HUES64 (cell line): ENCODE measurements around the gene PGD.
A peak's percentile ranks its signal among the peaks of the same experiment; 100 is the strongest.
"Not testable (repeated sequence)": the region's sequence is repeated elsewhere in the genome, so short reads cannot be mapped to it uniquely, and the experiment has no call there.

ENCODE experiments used
- H3K27ac ChIP-seq: 2 replicates; pipeline ENCODE4 v1.7.0; 2013; ENCODE audit warnings: low read depth, low read length, inconsistent platforms
- H3K27me3 ChIP-seq: 2 replicates; pipeline ENCODE4 v1.6.1; 2013; ENCODE audit warnings: mild to moderate bottlenecking, low read length; ENCODE audit not compliant: insufficient read depth
- H3K36me3 ChIP-seq: 2 replicates; pipeline ENCODE4 v1.6.1; 2013; ENCODE audit warnings: mild to moderate bottlenecking, low read length; ENCODE audit not compliant: insufficient read depth
- H3K4me1 ChIP-seq: 2 replicates; pipeline ENCODE4 v1.6.1; 2013; ENCODE audit warnings: mild to moderate bottlenecking, low read length, moderate library complexity; ENCODE audit not compliant: insufficient read depth
- H3K4me3 ChIP-seq: 2 replicates; pipeline ENCODE4 v1.5.1; 2013; ENCODE audit warnings: mild to moderate bottlenecking, low read length, moderate library complexity
- H3K9ac ChIP-seq: 2 replicates; pipeline ENCODE4 v1.6.1; 2013; ENCODE audit warnings: mild to moderate bottlenecking, low read depth, low read length
- H3K9me3 ChIP-seq: 2 replicates; pipeline ENCODE4 v1.6.1; 2013; ENCODE audit warnings: low read depth, low read length; ENCODE audit not compliant: insufficient read depth
- WGBS: fragments of 150-250, 120-280 bp; methylation state at CpG from one replicate; pipeline ENCODE4 v1.1.7; 2013; ENCODE audit warnings: missing lambda C conversion rate; 5-methylcytosine and 5-hydroxymethylcytosine counted together

Gene PGD

DNA sequence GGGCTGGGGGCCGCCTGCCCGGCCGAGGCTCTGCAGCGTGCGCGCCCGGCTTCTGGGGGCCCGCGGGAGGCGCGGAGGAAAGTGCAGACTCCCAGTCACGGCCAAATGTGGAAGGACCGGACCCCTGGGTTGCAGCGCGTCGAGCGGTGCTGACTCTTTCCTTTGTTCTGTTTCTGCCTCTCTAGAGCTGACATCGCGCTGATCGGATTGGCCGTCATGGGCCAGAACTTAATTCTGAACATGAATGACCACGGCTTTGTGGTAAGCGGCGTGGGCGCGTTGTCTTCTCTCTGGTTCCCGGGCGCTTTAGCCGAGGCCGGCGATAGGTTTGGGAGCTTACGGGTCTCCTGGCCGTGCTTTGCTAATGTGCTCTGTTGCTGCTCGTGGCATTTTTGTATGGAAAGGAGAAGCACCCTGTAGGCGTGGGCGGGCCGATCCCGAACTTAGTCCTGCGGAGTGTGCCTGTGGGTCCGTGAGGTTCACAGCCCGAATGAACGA lies 629 bp downstream of the PGD start:
- H3K9me3 ChIP-seq, result peaks cover 1% of the 10 kb centered on the region; the same call in 1 of the 2 replicates
- WGBS, result under 1% methylated on average over 42 of the region's 42 CpGs
- H3K27ac ChIP-seq, result peak overlapping the region; percentile 97
- peaks cover 5% of the 10 kb centered on the region; the same call in 1 of the 2 replicates for H3K4me1 ChIP-seq
- peaks cover 42% of the 10 kb centered on the region for H3K36me3 ChIP-seq
- H3K9ac ChIP-seq, result peak overlapping the region; percentile 93
- peak overlapping the region; percentile 75 for H3K4me3 ChIP-seq
- no peaks in the 10 kb centered on the region for H3K27me3 ChIP-seq

GRCh38 chr1:10400013-10400412 lies 1.1 kb downstream of the PGD start:
- H3K9ac ChIP-seq, result peak overlapping the region; percentile 93
- peaks cover 5% of the 10 kb centered on the region; the same call in 1 of the 2 replicates for H3K4me1 ChIP-seq
- H3K4me3 ChIP-seq, result peak overlapping the region; percentile 75
- H3K36me3 ChIP-seq, result peaks cover 47% of the 10 kb centered on the region
- no peak overlapping the region for H3K27ac ChIP-seq
- 33% methylated on average over 8 of the region's 8 CpGs for WGBS
- no peaks in the 10 kb centered on the region for H3K9me3 ChIP-seq
- no peaks in the 10 kb centered on the region for H3K27me3 ChIP-seq

DNA sequence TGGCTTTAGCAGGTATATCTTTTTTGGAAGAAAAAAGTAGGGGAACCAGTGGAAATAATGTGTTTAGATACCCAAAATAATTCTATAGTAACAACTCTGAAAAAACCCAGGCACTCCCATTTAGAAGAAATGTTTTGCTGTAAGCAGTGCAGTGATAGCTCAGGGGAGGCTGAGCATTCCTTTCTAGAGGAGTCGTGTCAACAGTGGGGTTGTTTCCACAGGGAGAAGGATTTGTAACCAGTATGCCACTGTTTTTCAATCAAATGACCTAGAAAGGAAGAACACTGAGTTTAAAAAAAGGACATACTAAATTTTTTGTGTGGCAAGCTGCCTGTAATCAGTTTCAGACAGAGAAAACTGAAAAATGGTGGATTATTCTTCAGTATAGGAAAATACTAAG lies 2.4 kb downstream of the PGD start:
- Histone ChIP-seq H3K9ac (peak overlapping the region; percentile 93; the same call in 1 of the 2 replicates), H3K9me3 (no peaks in the 10 kb centered on the region), H3K4me1 (peaks cover 5% of the 10 kb centered on the region; the same call in 1 of the 2 replicates), H3K4me3 (peak overlapping the region; percentile 75; the same call in 1 of the 2 replicates), H3K27me3 (no peaks in the 10 kb centered on the region), H3K36me3 (peaks cover 60% of the 10 kb centered on the region), H3K27ac (no peak overlapping the region)
- WGBS, result 96% methylated on average over 1 of the region's 1 CpG

- Histone ChIP-seq H3K4me1 (peaks cover 5% of the 10 kb centered on the region; the same call in 1 of the 2 replicates), H3K27ac (no peak overlapping the region), H3K36me3 (peaks cover 75% of the 10 kb centered on the region), H3K9ac (no peak overlapping the region), H3K27me3 (no peaks in the 10 kb centered on the region), H3K9me3 (no peaks in the 10 kb centered on the region), H3K4me3 (no peak overlapping the region)
- WGBS, result 97% methylated on average over 9 of the region's 9 CpGs
Measured at GRCh38 chr1:10402729-10403274, 3.9 kb downstream of the PGD start.

DNA sequence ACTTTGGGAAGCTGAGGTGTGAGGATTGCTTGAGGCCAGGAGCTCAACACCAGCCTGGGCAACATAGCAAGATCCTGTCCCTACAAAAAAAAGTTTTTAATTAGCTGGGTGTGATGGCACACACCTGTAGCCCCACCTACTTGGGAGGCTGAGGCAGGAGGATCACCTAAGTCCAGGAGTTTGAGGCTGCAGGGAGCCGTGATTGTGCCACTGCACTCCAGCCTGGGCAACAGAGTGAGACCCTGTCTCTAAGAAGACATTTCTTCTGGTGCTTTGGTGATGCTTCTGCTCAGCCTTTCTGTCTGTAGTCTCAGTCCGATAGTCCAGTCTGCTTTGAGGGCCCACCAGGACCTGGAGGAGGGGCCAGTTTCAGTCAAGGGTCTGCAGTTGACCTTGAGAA lies 8.3 kb downstream of the PGD start:
- no peaks in the 10 kb centered on the region for H3K9me3 ChIP-seq
- H3K27me3 ChIP-seq, result no peaks in the 10 kb centered on the region
- WGBS, result 96% methylated on average over 2 of the region's 2 CpGs
- no peaks in the 10 kb centered on the region for H3K4me1 ChIP-seq
- no peak overlapping the region for H3K9ac ChIP-seq
- peaks cover 100% of the 10 kb centered on the region for H3K36me3 ChIP-seq
- no peak overlapping the region for H3K4me3 ChIP-seq
- no peak overlapping the region for H3K27ac ChIP-seq

GRCh38 chr1:10415211-10415930 lies 16.5 kb downstream of the PGD start:
- peak overlapping the region; percentile 9; the same call in 1 of the 2 replicates for H3K9ac ChIP-seq
- H3K4me3 ChIP-seq, result no peak overlapping the region
- 93% methylated on average over 4 of the region's 6 CpGs for WGBS

DNA sequence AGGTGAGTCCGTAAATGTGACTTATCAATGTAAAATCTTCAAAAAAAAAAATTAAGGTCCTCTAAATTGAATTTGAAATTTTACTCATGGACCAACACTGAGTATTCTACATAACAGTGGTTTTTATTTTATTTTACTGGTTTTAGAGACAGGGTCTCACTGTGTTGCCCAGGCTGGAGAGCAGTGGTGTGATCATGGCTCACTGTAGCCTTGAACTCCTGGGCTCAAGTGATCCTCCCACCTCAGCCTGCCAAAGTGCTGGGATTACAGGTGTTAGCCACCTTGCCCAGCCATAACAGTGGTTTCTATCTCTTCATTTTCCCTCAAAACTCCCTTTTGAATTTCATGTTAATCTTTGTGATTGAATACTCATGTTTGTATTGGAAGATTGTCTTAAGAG lies 17.1 kb downstream of the PGD start:
- H3K9ac ChIP-seq, H3K9me3 ChIP-seq, H3K4me3 ChIP-seq, H3K4me1 ChIP-seq, H3K27me3 ChIP-seq, H3K27ac ChIP-seq: not testable (repeated sequence)
- peaks cover 97% of the 10 kb centered on the region for H3K36me3 ChIP-seq
- 100% methylated on average over 1 of the region's 1 CpG for WGBS

More at GRCh38 chr1:10415211-10415930, 16.5 kb downstream of the PGD start:
- Histone ChIP-seq H3K27ac (peak overlapping the region; percentile 13; the same call in 1 of the 2 replicates), H3K9me3 (no peaks in the 10 kb centered on the region), H3K4me1 (peaks cover 7% of the 10 kb centered on the region; the same call in 1 of the 2 replicates), H3K36me3 (peaks cover 98% of the 10 kb centered on the region), H3K27me3 (no peaks in the 10 kb centered on the region)

- not testable (repeated sequence) for H3K27ac ChIP-seq, H3K4me1 ChIP-seq, H3K27me3 ChIP-seq, H3K4me3 ChIP-seq, H3K9me3 ChIP-seq, H3K9ac ChIP-seq
- 98% methylated on average over 6 of the region's 8 CpGs for WGBS
- H3K36me3 ChIP-seq, result peaks cover 80% of the 10 kb centered on the region
Measured at GRCh38 chr1:10418741-10419140, 19.9 kb downstream of the PGD start.

GRCh38 chr1:10419351-10419750 lies 20.5 kb downstream of the PGD start:
- H3K27ac ChIP-seq, result no peak overlapping the region

DNA sequence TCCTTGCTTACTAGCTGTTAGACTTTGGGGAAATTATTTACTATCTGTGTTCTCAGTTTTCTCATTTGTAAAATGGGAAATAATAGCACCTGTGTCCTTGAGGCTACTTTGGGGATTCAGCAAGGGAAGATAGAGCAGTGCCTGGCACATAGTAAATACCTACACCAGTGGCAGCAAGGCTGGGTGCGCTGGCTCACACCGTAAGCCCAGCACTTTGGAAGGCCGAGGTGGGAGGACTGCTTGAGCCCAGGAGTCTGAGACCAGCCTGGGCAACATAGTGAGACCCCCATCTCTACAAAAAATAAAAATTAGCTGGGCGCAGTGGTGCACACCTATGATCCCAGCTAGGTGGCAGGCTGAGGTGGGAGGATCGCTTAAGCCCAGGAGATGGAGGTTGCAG lies 22.8 kb downstream of the PGD start:
- 95% methylated on average over 5 of the region's 5 CpGs for WGBS
- Histone ChIP-seq H3K9ac (no peak overlapping the region), H3K4me1 (no peaks in the 10 kb centered on the region), H3K4me3 (no peak overlapping the region), H3K27ac (no peak overlapping the region), H3K36me3 (peaks cover 51% of the 10 kb centered on the region), H3K27me3 (no peaks in the 10 kb centered on the region), H3K9me3 (no peaks in the 10 kb centered on the region)

More at GRCh38 chr1:10419351-10419750, 20.5 kb downstream of the PGD start:
- Histone ChIP-seq H3K9ac (no peak overlapping the region), H3K36me3 (peaks cover 74% of the 10 kb centered on the region), H3K4me3 (no peak overlapping the region), H3K27me3 (no peaks in the 10 kb centered on the region), H3K4me1 (peaks cover 7% of the 10 kb centered on the region; the same call in 1 of the 2 replicates), H3K9me3 (no peaks in the 10 kb centered on the region)
- 91% methylated on average over 15 of the region's 15 CpGs for WGBS

- 81% methylated on average over 9 of the region's 9 CpGs for WGBS
- no peak overlapping the region for H3K4me3 ChIP-seq
- H3K36me3 ChIP-seq, result peaks cover 27% of the 10 kb centered on the region
- H3K9ac ChIP-seq, result no peak overlapping the region
- H3K27ac ChIP-seq, result no peak overlapping the region
- no peaks in the 10 kb centered on the region for H3K9me3 ChIP-seq
- no peaks in the 10 kb centered on the region for H3K4me1 ChIP-seq
- no peaks in the 10 kb centered on the region for H3K27me3 ChIP-seq
Measured at GRCh38 chr1:10424034-10424433, 25.2 kb downstream of the PGD start.
